Esophagus muscularis mucosa (tissue), 3 donors: ENCODE results near the gene LDLRAD1.

Experiments
- CTCF ChIP-seq, 3 experiments: fragments of 200-600 bp in 2 of 3; fragments of 450-650 bp in 1 of 3; sonication (generic) in 2 of 3; IDR thresholded peaks; one replicate each; pipeline ENCODE4 v1.5.1; 2017 to 2019; ENCODE audit warnings: antibody characterized with exemption in 3 of 3, mild to moderate bottlenecking in 2 of 3, moderate library complexity in 1 of 3
- POLR2A ChIP-seq: fragments of 450-650 bp; IDR thresholded peaks from one replicate; pipeline ENCODE4 v1.6.1; 2017; ENCODE audit warnings: antibody characterized with exemption, moderate library complexity, mild to moderate bottlenecking, low read depth
- POLR2AphosphoS5 ChIP-seq, 2 donors: sonication (generic); formaldehyde crosslinking; IDR thresholded peaks; one replicate each; pipeline ENCODE4 v1.6.1; 2017; ENCODE audit warnings: antibody characterized with exemption in 2 of 2

GRCh38 chr1:54037476-54037875 lies 19.5 kb upstream of the LDLRAD1 start:
- TF ChIP-seq CTCF (IDR thresholded peaks at IDR 0.05) (no peak), POLR2A (no peak), POLR2AphosphoS5 (IDR thresholded peaks at IDR 0.05) (no peak)
